ENCODE measurements around the gene ICAM3. TPM values are rescaled to one million over a fixed set of nuclear protein-coding genes. Genes with fewer than 3 reads are reported as not detected.

ICAM3 gene
- polyA plus RNA-seq, 4 donors = 8.3 to 23.8 (median 16.0) TPM

- DNase-seq (no peak), FAIRE-seq (no peak)
- Histone ChIP-seq H3K4me1 (ENCODE audit: control insufficient read depth in 3 of 3, insufficient read depth in 2 of 3, low read depth in 1 of 3, low read length in 2 of 3) (peaks cover 0 to 9% (median 0%) of the 10 kb centered on the region in 3 donors), H3K27me3 (ENCODE audit: control insufficient read depth in 3 of 3, insufficient read depth in 3 of 3, low read length in 3 of 3) (no peaks in the 10 kb centered on the region), H3K36me3 (ENCODE audit: control insufficient read depth in 3 of 3, insufficient read depth in 2 of 3, low read depth in 1 of 3, low read length in 3 of 3) (peaks cover 25 to 66% (median 28%) of the 10 kb centered on the region in 3 donors), H3K27ac (ENCODE audit: low read depth in 1 of 3, low read length in 2 of 3) (no peak overlapping the region), H3K9me3 (ENCODE audit: control insufficient read depth in 2 of 2, insufficient read depth in 1 of 2, low read depth in 1 of 2, low read length in 1 of 2) (no peaks in the 10 kb centered on the region), H3K4me3 (ENCODE audit: low read depth in 1 of 3, low read length in 3 of 3) (no peak overlapping the region)
- WGBS, 3 donors = 93 to 95% (median 94%) methylated on average over 13 of the region's 13 CpGs
Observed at GRCh38 chr19:10329555-10329954, 9.9 kb downstream of the ICAM3 start.

GRCh38 chr19:10328558-10329429, 10.6 kb downstream of the ICAM3 start:
- Histone ChIP-seq H3K27ac (ENCODE audit: low read depth in 1 of 3, low read length in 2 of 3) (no peak overlapping the region), H3K36me3 (ENCODE audit: control insufficient read depth in 3 of 3, insufficient read depth in 2 of 3, low read depth in 1 of 3, low read length in 3 of 3) (peaks cover 25 to 74% (median 28%) of the 10 kb centered on the region in 3 donors), H3K4me1 (ENCODE audit: control insufficient read depth in 3 of 3, insufficient read depth in 2 of 3, low read depth in 1 of 3, low read length in 2 of 3) (peaks cover 0 to 9% (median 0%) of the 10 kb centered on the region in 3 donors), H3K27me3 (ENCODE audit: control insufficient read depth in 3 of 3, insufficient read depth in 3 of 3, low read length in 3 of 3) (no peaks in the 10 kb centered on the region), H3K9me3 (ENCODE audit: control insufficient read depth in 2 of 2, insufficient read depth in 1 of 2, low read depth in 1 of 2, low read length in 1 of 2) (no peaks in the 10 kb centered on the region), H3K4me3 (ENCODE audit: low read depth in 1 of 3, low read length in 3 of 3) (no peak overlapping the region)
- 95 to 97% (median 96%) methylated on average over 39 to 41 of the region's 41 CpGs for WGBS, 3 donors
- DNase-seq (no peak), FAIRE-seq (no peak)

- DNase-seq (no peak), FAIRE-seq (no peak)
- Histone ChIP-seq H3K9me3 (ENCODE audit: control insufficient read depth in 2 of 2, insufficient read depth in 1 of 2, low read depth in 1 of 2, low read length in 1 of 2) (no peaks in the 10 kb centered on the region), H3K4me1 (ENCODE audit: control insufficient read depth in 3 of 3, insufficient read depth in 2 of 3, low read depth in 1 of 3, low read length in 2 of 3) (peaks cover 0 to 11% (median 0%) of the 10 kb centered on the region in 3 donors), H3K36me3 (ENCODE audit: control insufficient read depth in 3 of 3, insufficient read depth in 2 of 3, low read depth in 1 of 3, low read length in 3 of 3) (peaks cover 27 to 84% (median 30%) of the 10 kb centered on the region in 3 donors), H3K27ac (ENCODE audit: low read depth in 1 of 3, low read length in 2 of 3) (no peak overlapping the region), H3K27me3 (ENCODE audit: control insufficient read depth in 3 of 3, insufficient read depth in 3 of 3, low read length in 3 of 3) (no peaks in the 10 kb centered on the region), H3K4me3 (ENCODE audit: low read depth in 1 of 3, low read length in 3 of 3) (no peak overlapping the region)
- WGBS, 3 donors = 82 to 92% (median 87%) methylated on average over 7 of the region's 7 CpGs
Observed at GRCh38 chr19:10327793-10328192, 11.6 kb downstream of the ICAM3 start.

GRCh38 chr19:10325732-10326131, 13.7 kb downstream of the ICAM3 start:
- FAIRE-seq = no peak

GRCh38 chr19:10321874-10322835, 17.3 kb downstream of the ICAM3 start:
- FAIRE-seq (no peak), DNase-seq (peak; percentile 91 to 92)
- no peaks in the 10 kb centered on the region for H3K9me3 ChIP-seq (ENCODE audit: control insufficient read depth in 2 of 2, insufficient read depth in 1 of 2, low read depth in 1 of 2, low read length in 1 of 2)
- H3K4me3 ChIP-seq (ENCODE audit: low read depth in 1 of 3, low read length in 3 of 3) = no peak overlapping the region
- 48 to 78% (median 67%) methylated on average over 18 to 19 of the region's 19 CpGs for WGBS, 3 donors
- peak overlapping the region; percentile 72 to 86 (median 75) for H3K27ac ChIP-seq (ENCODE audit: low read depth in 1 of 3, low read length in 2 of 3)
- H3K4me1 ChIP-seq (ENCODE audit: control insufficient read depth in 3 of 3, insufficient read depth in 2 of 3, low read depth in 1 of 3, low read length in 2 of 3) = peaks cover 0 to 20% (median 6%) of the 10 kb centered on the region in 3 donors
- peaks cover 16 to 98% (median 27%) of the 10 kb centered on the region in 3 donors for H3K36me3 ChIP-seq (ENCODE audit: control insufficient read depth in 3 of 3, insufficient read depth in 2 of 3, low read depth in 1 of 3, low read length in 3 of 3)
- H3K27me3 ChIP-seq (ENCODE audit: control insufficient read depth in 3 of 3, insufficient read depth in 3 of 3, low read length in 3 of 3) = no peaks in the 10 kb centered on the region

More at GRCh38 chr19:10325732-10326131, 13.7 kb downstream of the ICAM3 start:
- no peak overlapping the region for H3K27ac ChIP-seq (ENCODE audit: low read depth in 1 of 3, low read length in 2 of 3)
- no peaks in the 10 kb centered on the region for H3K9me3 ChIP-seq (ENCODE audit: control insufficient read depth in 2 of 2, insufficient read depth in 1 of 2, low read depth in 1 of 2, low read length in 1 of 2)
- peaks cover 28 to 98% (median 31%) of the 10 kb centered on the region in 3 donors for H3K36me3 ChIP-seq (ENCODE audit: control insufficient read depth in 3 of 3, insufficient read depth in 2 of 3, low read depth in 1 of 3, low read length in 3 of 3)
- H3K4me1 ChIP-seq (ENCODE audit: control insufficient read depth in 3 of 3, insufficient read depth in 2 of 3, low read depth in 1 of 3, low read length in 2 of 3) = peaks cover 0 to 20% (median 6%) of the 10 kb centered on the region in 3 donors
- no peak overlapping the region for H3K4me3 ChIP-seq (ENCODE audit: low read depth in 1 of 3, low read length in 3 of 3)
- DNase-seq = peak in 1 of 2 donors; percentile 16
- H3K27me3 ChIP-seq (ENCODE audit: control insufficient read depth in 3 of 3, insufficient read depth in 3 of 3, low read length in 3 of 3) = no peaks in the 10 kb centered on the region
- WGBS, 3 donors = 70 to 89% (median 79%) methylated on average over 8 of the region's 8 CpGs

- Histone ChIP-seq H3K4me1 (ENCODE audit: control insufficient read depth in 3 of 3, insufficient read depth in 2 of 3, low read depth in 1 of 3, low read length in 2 of 3) (peaks cover 0 to 20% (median 6%) of the 10 kb centered on the region in 3 donors), H3K36me3 (ENCODE audit: control insufficient read depth in 3 of 3, insufficient read depth in 2 of 3, low read depth in 1 of 3, low read length in 3 of 3) (peaks cover 14 to 99% (median 23%) of the 10 kb centered on the region in 3 donors), H3K27me3 (ENCODE audit: control insufficient read depth in 3 of 3, insufficient read depth in 3 of 3, low read length in 3 of 3) (no peaks in the 10 kb centered on the region), H3K9me3 (ENCODE audit: control insufficient read depth in 2 of 2, insufficient read depth in 1 of 2, low read depth in 1 of 2, low read length in 1 of 2) (no peaks in the 10 kb centered on the region), H3K4me3 (ENCODE audit: low read depth in 1 of 3, low read length in 3 of 3) (no peak overlapping the region), H3K27ac (ENCODE audit: low read depth in 1 of 3, low read length in 2 of 3) (peak overlapping the region; percentile 72 to 86 (median 75))
- 49 to 73% (median 54%) methylated on average over 11 of the region's 11 CpGs for WGBS, 3 donors
- FAIRE-seq (no peak), DNase-seq (peak; percentile 63 to 79)
Observed at GRCh38 chr19:10321417-10321797, 18.0 kb downstream of the ICAM3 start.

- Histone ChIP-seq H3K4me3 (ENCODE audit: low read depth in 1 of 3, low read length in 3 of 3) (no peak overlapping the region), H3K27me3 (ENCODE audit: control insufficient read depth in 3 of 3, insufficient read depth in 3 of 3, low read length in 3 of 3) (no peaks in the 10 kb centered on the region), H3K36me3 (ENCODE audit: control insufficient read depth in 3 of 3, insufficient read depth in 2 of 3, low read depth in 1 of 3, low read length in 3 of 3) (peaks cover 12 to 99% (median 22%) of the 10 kb centered on the region in 3 donors), H3K27ac (ENCODE audit: low read depth in 1 of 3, low read length in 2 of 3) (peak overlapping the region; percentile 72 to 86 (median 75)), H3K9me3 (ENCODE audit: control insufficient read depth in 2 of 2, insufficient read depth in 1 of 2, low read depth in 1 of 2, low read length in 1 of 2) (no peaks in the 10 kb centered on the region), H3K4me1 (ENCODE audit: control insufficient read depth in 3 of 3, insufficient read depth in 2 of 3, low read depth in 1 of 3, low read length in 2 of 3) (peaks cover 0 to 24% (median 6%) of the 10 kb centered on the region in 3 donors)
- DNase-seq (no peak), FAIRE-seq (no peak)
- WGBS, 3 donors = 89 to 94% (median 94%) methylated on average over 27 to 32 of the region's 32 CpGs
Observed at GRCh38 chr19:10320602-10321416, 18.6 kb downstream of the ICAM3 start.
